Upper lobe of left lung (tissue), 4 donors: ENCODE data around the gene ERGIC1.
A peak's percentile ranks its signal among the peaks of the same experiment; 100 is the strongest.

Experiments
- EP300 ChIP-seq, 4 donors: sonication (generic); formaldehyde crosslinking; IDR thresholded peaks; one replicate each; pipeline ENCODE4 v1.5.1; 2017; ENCODE audit warnings: antibody characterized with exemption in 4 of 4, control low read depth in 2 of 4
- POLR2A ChIP-seq, 4 donors: fragments of 450-650 bp; IDR thresholded peaks; one replicate each; pipeline ENCODE4 v1.5.1; 2016 to 2017; ENCODE audit warnings: antibody characterized with exemption in 4 of 4, mild to moderate bottlenecking in 2 of 4
- POLR2AphosphoS5 ChIP-seq, 2 donors: sonication (generic); formaldehyde crosslinking; IDR thresholded peaks; one replicate each; pipeline ENCODE4 v1.5.1; 2017; ENCODE audit warnings: antibody characterized with exemption in 2 of 2
- TF ChIP-seq, protein P1 (sequence below), 6 experiments: fragments of 450-650 bp in 4 of 6; fragments of 200-600 bp in 2 of 6; sonication (generic) in 2 of 6; IDR thresholded peaks; one replicate each; pipeline ENCODE4 v1.5.1; 2016 to 2019; ENCODE audit warnings: antibody characterized with exemption in 6 of 6

DNA sequence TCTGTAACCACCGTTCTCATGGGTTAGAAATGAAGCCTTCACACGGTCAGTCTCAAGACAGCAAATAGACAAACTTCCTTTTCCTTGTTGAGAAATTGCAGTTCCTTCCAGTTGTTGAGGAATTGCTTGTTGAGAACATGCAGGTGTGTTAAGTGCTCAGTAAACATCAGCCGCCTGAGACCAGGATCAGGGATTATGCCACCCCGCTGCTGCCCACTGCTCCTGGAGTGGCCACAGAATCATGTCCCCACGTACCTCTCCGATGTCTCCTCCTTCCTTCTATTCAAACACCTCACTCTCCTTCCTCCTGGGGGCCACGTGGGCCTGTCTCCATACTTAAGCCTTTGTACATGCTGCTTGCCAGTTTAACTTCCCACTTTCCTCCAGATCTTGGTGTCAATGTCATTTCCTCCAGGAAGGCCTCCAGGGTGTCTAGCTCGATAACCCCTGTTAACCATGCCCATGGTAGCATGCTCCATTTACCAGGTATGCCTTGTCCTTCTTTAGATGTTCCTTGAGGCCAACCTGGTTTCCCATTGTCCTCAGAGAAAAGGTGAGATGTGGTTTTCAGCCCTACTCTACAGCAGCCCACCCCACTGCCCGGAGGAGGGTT is 91.4 kb downstream of the ERGIC1 start:
- TF ChIP-seq, protein P1, sequence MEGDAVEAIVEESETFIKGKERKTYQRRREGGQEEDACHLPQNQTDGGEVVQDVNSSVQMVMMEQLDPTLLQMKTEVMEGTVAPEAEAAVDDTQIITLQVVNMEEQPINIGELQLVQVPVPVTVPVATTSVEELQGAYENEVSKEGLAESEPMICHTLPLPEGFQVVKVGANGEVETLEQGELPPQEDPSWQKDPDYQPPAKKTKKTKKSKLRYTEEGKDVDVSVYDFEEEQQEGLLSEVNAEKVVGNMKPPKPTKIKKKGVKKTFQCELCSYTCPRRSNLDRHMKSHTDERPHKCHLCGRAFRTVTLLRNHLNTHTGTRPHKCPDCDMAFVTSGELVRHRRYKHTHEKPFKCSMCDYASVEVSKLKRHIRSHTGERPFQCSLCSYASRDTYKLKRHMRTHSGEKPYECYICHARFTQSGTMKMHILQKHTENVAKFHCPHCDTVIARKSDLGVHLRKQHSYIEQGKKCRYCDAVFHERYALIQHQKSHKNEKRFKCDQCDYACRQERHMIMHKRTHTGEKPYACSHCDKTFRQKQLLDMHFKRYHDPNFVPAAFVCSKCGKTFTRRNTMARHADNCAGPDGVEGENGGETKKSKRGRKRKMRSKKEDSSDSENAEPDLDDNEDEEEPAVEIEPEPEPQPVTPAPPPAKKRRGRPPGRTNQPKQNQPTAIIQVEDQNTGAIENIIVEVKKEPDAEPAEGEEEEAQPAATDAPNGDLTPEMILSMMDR (IDR thresholded peaks at IDR 0.05): no peak
- TF ChIP-seq EP300 (IDR thresholded peaks at IDR 0.05): peak in 1 of 4 donors; percentile 87
- TF ChIP-seq POLR2A (IDR thresholded peaks at IDR 0.05): no peak
- peak; percentile 56 to 71 for TF ChIP-seq POLR2AphosphoS5 (IDR thresholded peaks at IDR 0.05)
